ENCODE measurements around the gene CYP3A4. TPM values are rescaled to one million over a fixed set of nuclear protein-coding genes. Genes with fewer than 3 reads are reported as not detected.

Gene CYP3A4
- total and polyA plus RNA-seq, 12 donors = 0.14 to 34.6 (median 1.00) TPM

- Histone ChIP-seq H3K4me1 (replicated peaks in 1 of 2) (no peaks in the 10 kb centered on the region), H3K27me3 (peaks cover 6% of the 10 kb centered on the region), H3K4me3 (no peak overlapping the region), H3K36me3 (replicated peaks in 1 of 2) (no peaks in the 10 kb centered on the region), H3K27ac (no peak overlapping the region), H3K9me3 (replicated peaks in 1 of 3) (no peaks in the 10 kb centered on the region)
- DNase-seq = no peak
- WGBS, 4 donors = 91 to 95% (median 92%) methylated on average over 3 of the region's 3 CpGs
- intact Hi-C loops (cut with DNase I) = no loop called here
- TF ChIP-seq, protein P1, sequence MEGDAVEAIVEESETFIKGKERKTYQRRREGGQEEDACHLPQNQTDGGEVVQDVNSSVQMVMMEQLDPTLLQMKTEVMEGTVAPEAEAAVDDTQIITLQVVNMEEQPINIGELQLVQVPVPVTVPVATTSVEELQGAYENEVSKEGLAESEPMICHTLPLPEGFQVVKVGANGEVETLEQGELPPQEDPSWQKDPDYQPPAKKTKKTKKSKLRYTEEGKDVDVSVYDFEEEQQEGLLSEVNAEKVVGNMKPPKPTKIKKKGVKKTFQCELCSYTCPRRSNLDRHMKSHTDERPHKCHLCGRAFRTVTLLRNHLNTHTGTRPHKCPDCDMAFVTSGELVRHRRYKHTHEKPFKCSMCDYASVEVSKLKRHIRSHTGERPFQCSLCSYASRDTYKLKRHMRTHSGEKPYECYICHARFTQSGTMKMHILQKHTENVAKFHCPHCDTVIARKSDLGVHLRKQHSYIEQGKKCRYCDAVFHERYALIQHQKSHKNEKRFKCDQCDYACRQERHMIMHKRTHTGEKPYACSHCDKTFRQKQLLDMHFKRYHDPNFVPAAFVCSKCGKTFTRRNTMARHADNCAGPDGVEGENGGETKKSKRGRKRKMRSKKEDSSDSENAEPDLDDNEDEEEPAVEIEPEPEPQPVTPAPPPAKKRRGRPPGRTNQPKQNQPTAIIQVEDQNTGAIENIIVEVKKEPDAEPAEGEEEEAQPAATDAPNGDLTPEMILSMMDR (IDR thresholded peaks at IDR 0.05) = no peak
- no peak for TF ChIP-seq POLR2A (IDR thresholded peaks at IDR 0.05)
Observed at GRCh38 chr7:99824091-99824490, 40.1 kb upstream of the CYP3A4 start.

- H3K4me1 ChIP-seq (replicated peaks in 1 of 2) = no peaks in the 10 kb centered on the region
- no peaks in the 10 kb centered on the region for H3K36me3 ChIP-seq (replicated peaks in 1 of 2)
- H3K27me3 ChIP-seq = peaks cover 6% of the 10 kb centered on the region
- H3K9me3 ChIP-seq (replicated peaks in 1 of 3) = no peaks in the 10 kb centered on the region
- no peak for TF ChIP-seq POLR2A (IDR thresholded peaks at IDR 0.05)
- no peak overlapping the region for H3K4me3 ChIP-seq
- intact Hi-C loops (cut with DNase I) = no loop called here
- H3K27ac ChIP-seq = no peak overlapping the region
- DNase-seq = peak in 1 of 7 donors; percentile 19
- 73 to 83% (median 78%) methylated on average over 1 to 4 of the region's 4 CpGs for WGBS, 4 donors
Observed at GRCh38 chr7:99822731-99823718, 39.0 kb upstream of the CYP3A4 start.

DNA sequence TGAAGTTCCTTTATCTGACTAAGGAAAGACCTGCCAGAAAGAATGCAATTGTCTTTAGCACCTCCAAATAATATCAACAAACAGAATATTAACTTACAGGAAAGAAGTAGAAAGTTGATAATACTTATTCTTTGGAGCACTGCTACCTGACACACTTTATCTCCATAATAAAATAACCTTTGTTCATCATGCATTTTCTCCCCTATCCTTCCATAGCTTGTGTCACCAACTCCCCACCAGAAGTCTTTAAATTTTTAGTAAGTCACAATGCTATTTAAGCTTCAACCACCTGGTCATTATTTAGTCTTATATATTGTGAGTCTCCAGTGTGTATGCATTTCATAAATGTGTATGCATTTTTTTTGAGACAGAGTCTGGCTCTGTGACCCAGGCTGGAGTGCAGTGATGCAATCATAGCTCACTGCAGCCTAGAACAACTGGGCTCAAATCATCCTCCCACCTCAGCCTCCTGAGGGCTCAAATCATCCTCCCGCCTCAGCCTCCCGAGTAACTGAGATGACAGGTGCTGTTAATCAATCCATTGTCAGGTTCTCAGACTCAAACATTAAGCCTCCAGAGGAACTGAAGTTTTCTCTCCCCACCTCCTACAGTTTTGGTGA, 36.5 kb upstream of the CYP3A4 start:
- H3K27me3 ChIP-seq = peaks cover 6% of the 10 kb centered on the region
- H3K4me1 ChIP-seq (replicated peaks in 1 of 2) = no peaks in the 10 kb centered on the region
- WGBS, 4 donors = 91 to 95% (median 91%) methylated on average over 2 of the region's 2 CpGs
- H3K36me3 ChIP-seq (replicated peaks in 1 of 2) = no peaks in the 10 kb centered on the region
- no peak for DNase-seq
- no peaks in the 10 kb centered on the region for H3K9me3 ChIP-seq (replicated peaks in 1 of 3)
- no peak overlapping the region for H3K27ac ChIP-seq
- intact Hi-C loops (cut with DNase I) = no loop called here
- no peak for TF ChIP-seq POLR2A (IDR thresholded peaks at IDR 0.05)
- TF ChIP-seq, protein P1 (IDR thresholded peaks at IDR 0.05) = no peak
- no peak overlapping the region for H3K4me3 ChIP-seq

- H3K27me3 ChIP-seq = no peaks in the 10 kb centered on the region
- no peak for DNase-seq
- TF ChIP-seq POLR2A (IDR thresholded peaks at IDR 0.05) = no peak
- TF ChIP-seq, protein P1 (IDR thresholded peaks at IDR 0.05) = no peak
- peaks cover 0 to 5% (median 0%) of the 10 kb centered on the region in 3 donors for H3K9me3 ChIP-seq (replicated peaks in 1 of 3)
- H3K27ac ChIP-seq = no peak overlapping the region
- H3K4me3 ChIP-seq = no peak overlapping the region
- intact Hi-C loops (cut with DNase I) = no loop called here
- no peaks in the 10 kb centered on the region for H3K4me1 ChIP-seq (replicated peaks in 1 of 2)
- WGBS, 4 donors = 75 to 85% (median 81%) methylated on average over 5 of the region's 5 CpGs
- no peaks in the 10 kb centered on the region for H3K36me3 ChIP-seq (replicated peaks in 1 of 2)
Observed at GRCh38 chr7:99808766-99809165, 24.8 kb upstream of the CYP3A4 start.

All from adrenal gland (tissue), 12 donors.